WTC11 (cell line): ENCODE results near the gene GABRB1. TPM values are rescaled to one million over a fixed set of nuclear protein-coding genes. Genes with fewer than 3 reads are reported as not detected.

ENCODE experiments used
- AR ChIP-seq: fragments of 250-450 bp; sonication (Bioruptor Pico); IDR thresholded peaks from 2 replicates; pipeline ENCODE4 v1.9.0; 2021; ENCODE audit warnings: mild to moderate bottlenecking
- ATF1 ChIP-seq: sonication (generic); formaldehyde crosslinking; IDR thresholded peaks from 2 replicates; pipeline ENCODE4 v1.8.1; 2023; ENCODE audit warnings: mild to moderate bottlenecking, moderate library complexity, missing genetic modification reagents
- CBFB ChIP-seq: sonication (generic); formaldehyde crosslinking; IDR thresholded peaks from 2 replicates; pipeline ENCODE4 v1.8.1; 2022; ENCODE audit warnings: mild to moderate bottlenecking, low read depth, missing genetic modification reagents
- CREM ChIP-seq: sonication (generic); formaldehyde crosslinking; IDR thresholded peaks from 2 replicates; pipeline ENCODE4 v1.8.1; 2022; ENCODE audit warnings: mild to moderate bottlenecking, missing genetic modification reagents, moderate library complexity
- E2F4 ChIP-seq: sonication (generic); formaldehyde crosslinking; IDR thresholded peaks from 2 replicates; pipeline ENCODE4 v1.8.1; 2022; ENCODE audit warnings: low read depth, mild to moderate bottlenecking, moderate library complexity, missing genetic modification reagents, borderline replicate concordance
- ELF4 ChIP-seq: sonication (generic); formaldehyde crosslinking; IDR thresholded peaks from 2 replicates; pipeline ENCODE4 v1.8.1; 2022; ENCODE audit warnings: low read depth, mild to moderate bottlenecking, moderate library complexity, missing genetic modification reagents
- FOXJ3 ChIP-seq: sonication (generic); formaldehyde crosslinking; IDR thresholded peaks from 2 replicates; pipeline ENCODE4 v1.9.0; 2021; ENCODE audit warnings: missing genetic modification reagents, mild to moderate bottlenecking, borderline replicate concordance
- FOXP1 ChIP-seq: sonication (generic); formaldehyde crosslinking; IDR thresholded peaks from 2 replicates; pipeline ENCODE4 v1.8.0; 2022; ENCODE audit warnings: missing genetic modification reagents, mild to moderate bottlenecking, moderate library complexity, borderline replicate concordance
- GABPB1 ChIP-seq: sonication (generic); formaldehyde crosslinking; IDR thresholded peaks from 2 replicates; pipeline ENCODE4 v1.8.1; 2023; ENCODE audit warnings: mild to moderate bottlenecking, missing genetic modification reagents
- GRHL2 ChIP-seq: fragments of 250-450 bp; sonication (Bioruptor Pico); IDR thresholded peaks from 2 replicates; pipeline ENCODE4 v1.8.0; 2022; ENCODE audit warnings: mild to moderate bottlenecking, moderate library complexity; ENCODE audit not compliant: insufficient replicate concordance, severe bottlenecking
- IRF1 ChIP-seq: sonication (generic); formaldehyde crosslinking; IDR thresholded peaks from 2 replicates; pipeline ENCODE4 v1.8.0; 2023; ENCODE audit warnings: missing genetic modification reagents
- MYBL2 ChIP-seq: sonication (generic); formaldehyde crosslinking; IDR thresholded peaks from 2 replicates; pipeline ENCODE4 v1.8.1; 2023; ENCODE audit warnings: mild to moderate bottlenecking, moderate library complexity, missing genetic modification reagents
- NFE2L1 ChIP-seq: sonication (generic); formaldehyde crosslinking; IDR thresholded peaks from 2 replicates; pipeline ENCODE4 v1.8.1; 2023; ENCODE audit warnings: missing genetic modification reagents
- NFYB ChIP-seq: sonication (generic); formaldehyde crosslinking; conservative IDR thresholded peaks from 2 replicates; pipeline ENCODE4 v1.8.0; 2022; ENCODE audit warnings: low read depth, missing genetic modification reagents
- NR1H2 ChIP-seq: sonication (generic); formaldehyde crosslinking; IDR thresholded peaks from 2 replicates; pipeline ENCODE4 v1.9.0; 2021; ENCODE audit warnings: mild to moderate bottlenecking, moderate library complexity, missing genetic modification reagents
- OVOL2 ChIP-seq: fragments of 250-450 bp; sonication (Bioruptor Pico); IDR thresholded peaks from 2 replicates; pipeline ENCODE4 v1.9.0; 2021; ENCODE audit warnings: mild to moderate bottlenecking, borderline replicate concordance
- PRRX2 ChIP-seq: fragments of 250-450 bp; sonication (Bioruptor Pico); IDR thresholded peaks from 2 replicates; pipeline ENCODE4 v1.8.0; 2021; ENCODE audit warnings: mild to moderate bottlenecking
- SOX15 ChIP-seq: fragments of 250-450 bp; sonication (Bioruptor Pico); IDR thresholded peaks from 2 replicates; pipeline ENCODE4 v1.9.0; 2021; ENCODE audit warnings: mild to moderate bottlenecking
- SP1 ChIP-seq: sonication (generic); formaldehyde crosslinking; conservative IDR thresholded peaks from 2 replicates; pipeline ENCODE4 v1.8.1; 2022; ENCODE audit warnings: missing genetic modification reagents
- TEAD1 ChIP-seq: sonication (generic); formaldehyde crosslinking; IDR thresholded peaks from 2 replicates; pipeline ENCODE4 v1.8.0; 2022; ENCODE audit warnings: mild to moderate bottlenecking, missing genetic modification reagents
- TEAD4 ChIP-seq: sonication (generic); formaldehyde crosslinking; IDR thresholded peaks from 2 replicates; pipeline ENCODE4 v1.8.0; 2022; ENCODE audit warnings: mild to moderate bottlenecking, missing genetic modification reagents
- TP53 ChIP-seq: sonication (generic); formaldehyde crosslinking; IDR thresholded peaks from 2 replicates; pipeline ENCODE4 v1.8.1; 2023; ENCODE audit warnings: mild to moderate bottlenecking, missing genetic modification reagents
- ZNF138 ChIP-seq: sonication (generic); formaldehyde crosslinking; conservative IDR thresholded peaks from 2 replicates; pipeline ENCODE4 v1.8.1; 2022; ENCODE audit warnings: mild to moderate bottlenecking, moderate library complexity, missing genetic modification reagents
- ZNF219 ChIP-seq: sonication (generic); formaldehyde crosslinking; IDR thresholded peaks from 2 replicates; pipeline ENCODE4 v1.8.0; 2023; ENCODE audit warnings: missing genetic modification reagents, mild to moderate bottlenecking, borderline replicate concordance
- ZNF263 ChIP-seq: sonication (generic); formaldehyde crosslinking; IDR thresholded peaks from 2 replicates; pipeline ENCODE4 v1.8.1; 2022; ENCODE audit warnings: low read depth, mild to moderate bottlenecking, moderate library complexity, missing genetic modification reagents
- ZNF416 ChIP-seq: fragments of 250-450 bp; sonication (Bioruptor Pico); IDR thresholded peaks from 2 replicates; pipeline ENCODE4 v1.9.0; 2021; ENCODE audit warnings: mild to moderate bottlenecking, inconsistent platforms
- ZNF423 ChIP-seq: fragments of 250-450 bp; sonication (Bioruptor Pico); IDR thresholded peaks from 2 replicates; pipeline ENCODE4 v2.1.2; 2022; ENCODE audit warnings: mild to moderate bottlenecking, moderate library complexity
- total RNA-seq: library from RNA; stranded (reverse); gene quantifications from 3 replicates; pipeline ENCODE4 v1.2.3, GENCODE V29; 2021
- TF ChIP-seq, protein P1 (sequence below): fragments of 250-450 bp; sonication (Bioruptor Pico); IDR thresholded peaks from 2 replicates; pipeline ENCODE4 v2.1.2; 2022; ENCODE audit warnings: mild to moderate bottlenecking, moderate library complexity
- TF ChIP-seq, protein P2 (sequence below): sonication (generic); formaldehyde crosslinking; IDR thresholded peaks from 2 replicates; pipeline ENCODE4 v1.8.1; 2023; ENCODE audit warnings: mild to moderate bottlenecking, missing genetic modification reagents
- TF ChIP-seq, protein P3 (sequence below): fragments of 250-450 bp; sonication (Bioruptor Pico); IDR thresholded peaks from 2 replicates; pipeline ENCODE4 v1.9.0; 2021; ENCODE audit warnings: mild to moderate bottlenecking
- TF ChIP-seq, protein P4 (sequence below): sonication (generic); formaldehyde crosslinking; IDR thresholded peaks from 2 replicates; pipeline ENCODE4 v1.8.1; 2022; ENCODE audit warnings: mild to moderate bottlenecking, moderate library complexity, missing genetic modification reagents

Gene GABRB1
- total RNA-seq, 1 experiment from 2014 or later: 0.66 TPM

GRCh38 chr4:47463235-47463956 is 432.0 kb downstream of the GABRB1 start, which contains the start of gene COMMD8 (continued):
- TF ChIP-seq SP1 (CRISPR knock-in tag) (peak; percentile 85), CREM (peak; percentile 35; the same call in 1 of the 2 replicates), AR (CRISPR knock-in tag) (no peak), GRHL2 (CRISPR knock-in tag) (no peak), CBFB (no peak), FOXJ3 (no peak), ZNF138 (CRISPR knock-in tag) (no peak), NFYB (CRISPR knock-in tag) (no peak), IRF1 (CRISPR knock-in tag) (no peak), NR1H2 (no peak), TEAD4 (CRISPR knock-in tag) (no peak), TP53 (CRISPR knock-in tag) (no peak; the same call in 1 of the 2 replicates), ZNF219 (CRISPR knock-in tag) (no peak), NFE2L1 (no peak; the same call in 1 of the 2 replicates), MYBL2 (CRISPR knock-in tag) (peak; percentile 71; the same call in 1 of the 2 replicates), OVOL2 (no peak), PRRX2 (CRISPR knock-in tag) (no peak), TEAD1 (CRISPR knock-in tag) (peak; percentile 83), ZNF423 (peak; percentile 10; the same call in 1 of the 2 replicates), ELF4 (CRISPR knock-in tag) (no peak), E2F4 (CRISPR knock-in tag) (no peak), FOXP1 (CRISPR knock-in tag) (peak; percentile 87; the same call in 1 of the 2 replicates), ZNF416 (CRISPR knock-in tag) (no peak), ZNF263 (no peak), GABPB1 (no peak), SOX15 (CRISPR knock-in tag) (no peak), ATF1 (CRISPR knock-in tag) (no peak)
- TF ChIP-seq, protein P1, sequence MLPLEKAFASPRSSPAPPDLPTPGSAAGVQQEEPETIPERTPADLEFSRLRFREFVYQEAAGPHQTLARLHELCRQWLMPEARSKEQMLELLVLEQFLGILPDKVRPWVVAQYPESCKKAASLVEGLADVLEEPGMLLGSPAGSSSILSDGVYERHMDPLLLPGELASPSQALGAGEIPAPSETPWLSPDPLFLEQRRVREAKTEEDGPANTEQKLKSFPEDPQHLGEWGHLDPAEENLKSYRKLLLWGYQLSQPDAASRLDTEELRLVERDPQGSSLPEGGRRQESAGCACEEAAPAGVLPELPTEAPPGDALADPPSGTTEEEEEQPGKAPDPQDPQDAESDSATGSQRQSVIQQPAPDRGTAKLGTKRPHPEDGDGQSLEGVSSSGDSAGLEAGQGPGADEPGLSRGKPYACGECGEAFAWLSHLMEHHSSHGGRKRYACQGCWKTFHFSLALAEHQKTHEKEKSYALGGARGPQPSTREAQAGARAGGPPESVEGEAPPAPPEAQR (CRISPR knock-in tag): no peak
- TF ChIP-seq, protein P2, sequence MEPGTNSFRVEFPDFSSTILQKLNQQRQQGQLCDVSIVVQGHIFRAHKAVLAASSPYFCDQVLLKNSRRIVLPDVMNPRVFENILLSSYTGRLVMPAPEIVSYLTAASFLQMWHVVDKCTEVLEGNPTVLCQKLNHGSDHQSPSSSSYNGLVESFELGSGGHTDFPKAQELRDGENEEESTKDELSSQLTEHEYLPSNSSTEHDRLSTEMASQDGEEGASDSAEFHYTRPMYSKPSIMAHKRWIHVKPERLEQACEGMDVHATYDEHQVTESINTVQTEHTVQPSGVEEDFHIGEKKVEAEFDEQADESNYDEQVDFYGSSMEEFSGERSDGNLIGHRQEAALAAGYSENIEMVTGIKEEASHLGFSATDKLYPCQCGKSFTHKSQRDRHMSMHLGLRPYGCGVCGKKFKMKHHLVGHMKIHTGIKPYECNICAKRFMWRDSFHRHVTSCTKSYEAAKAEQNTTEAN: peak; percentile 29; the same call in 1 of the 2 replicates
- TF ChIP-seq, protein P3, sequence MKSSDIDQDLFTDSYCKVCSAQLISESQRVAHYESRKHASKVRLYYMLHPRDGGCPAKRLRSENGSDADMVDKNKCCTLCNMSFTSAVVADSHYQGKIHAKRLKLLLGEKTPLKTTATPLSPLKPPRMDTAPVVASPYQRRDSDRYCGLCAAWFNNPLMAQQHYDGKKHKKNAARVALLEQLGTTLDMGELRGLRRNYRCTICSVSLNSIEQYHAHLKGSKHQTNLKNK: no peak
- TF ChIP-seq, protein P4, sequence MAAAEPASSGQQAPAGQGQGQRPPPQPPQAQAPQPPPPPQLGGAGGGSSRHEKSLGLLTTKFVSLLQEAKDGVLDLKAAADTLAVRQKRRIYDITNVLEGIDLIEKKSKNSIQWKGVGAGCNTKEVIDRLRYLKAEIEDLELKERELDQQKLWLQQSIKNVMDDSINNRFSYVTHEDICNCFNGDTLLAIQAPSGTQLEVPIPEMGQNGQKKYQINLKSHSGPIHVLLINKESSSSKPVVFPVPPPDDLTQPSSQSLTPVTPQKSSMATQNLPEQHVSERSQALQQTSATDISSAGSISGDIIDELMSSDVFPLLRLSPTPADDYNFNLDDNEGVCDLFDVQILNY (CRISPR knock-in tag): peak; percentile 85
